GM19328 (cell line): ENCODE results near the gene C7.

Experiments used
- ATAC-seq: cut with Tn5 transposase; IDR thresholded peaks from one replicate; pipeline ENCODE4 v1.9.1; 2021; ENCODE audit warnings: mild to moderate bottlenecking, moderate library complexity; ENCODE audit not compliant: unreplicated experiment

C7 gene

DNA sequence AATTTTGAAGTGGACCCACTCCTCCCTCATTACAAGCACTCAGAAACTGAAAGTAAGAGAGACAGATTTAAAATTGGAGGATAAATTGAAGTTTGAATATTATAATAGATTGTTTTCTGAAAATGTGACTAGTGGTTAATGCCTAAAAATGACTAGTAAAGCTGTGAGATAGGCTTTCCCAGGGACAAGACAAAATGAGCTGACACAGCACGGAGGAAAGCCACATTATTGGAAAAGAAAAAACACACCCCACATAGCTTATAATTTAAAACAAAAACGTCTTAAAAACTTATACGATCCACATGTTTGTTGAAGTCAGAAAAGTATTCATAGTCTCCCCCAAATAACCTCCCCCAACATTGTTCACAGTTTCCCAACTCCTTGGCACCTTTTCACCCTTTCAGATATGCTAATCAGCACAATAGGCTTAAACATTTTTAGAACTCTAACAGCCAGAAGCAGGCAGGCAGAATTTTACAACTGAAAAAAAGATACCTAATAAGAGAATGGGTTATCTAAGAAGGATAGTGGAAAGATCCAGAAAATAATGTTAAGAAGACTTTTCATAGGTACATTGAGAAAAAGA is 6.1 kb downstream of the C7 start:
- ATAC-seq = no peak

DNA sequence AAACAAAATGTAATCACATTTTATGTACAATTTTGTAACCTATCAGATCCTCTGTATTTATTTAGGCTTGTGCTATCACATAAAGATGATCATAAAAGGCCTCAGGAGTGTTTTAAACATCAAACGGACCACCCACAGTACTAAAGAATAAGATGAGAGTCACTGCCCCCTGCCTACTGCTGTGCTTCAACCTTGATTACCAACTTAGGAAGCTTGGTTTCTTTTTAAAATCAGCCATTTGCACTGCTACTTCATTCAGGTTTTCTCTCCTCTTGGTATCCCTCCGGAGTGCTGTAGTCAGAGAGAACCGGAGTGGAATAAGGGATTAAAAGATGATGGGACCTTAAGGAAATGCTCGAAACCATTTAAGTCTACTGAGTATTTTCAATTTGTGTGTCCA is 6.9 kb downstream of the C7 start:
- no peak for ATAC-seq

DNA sequence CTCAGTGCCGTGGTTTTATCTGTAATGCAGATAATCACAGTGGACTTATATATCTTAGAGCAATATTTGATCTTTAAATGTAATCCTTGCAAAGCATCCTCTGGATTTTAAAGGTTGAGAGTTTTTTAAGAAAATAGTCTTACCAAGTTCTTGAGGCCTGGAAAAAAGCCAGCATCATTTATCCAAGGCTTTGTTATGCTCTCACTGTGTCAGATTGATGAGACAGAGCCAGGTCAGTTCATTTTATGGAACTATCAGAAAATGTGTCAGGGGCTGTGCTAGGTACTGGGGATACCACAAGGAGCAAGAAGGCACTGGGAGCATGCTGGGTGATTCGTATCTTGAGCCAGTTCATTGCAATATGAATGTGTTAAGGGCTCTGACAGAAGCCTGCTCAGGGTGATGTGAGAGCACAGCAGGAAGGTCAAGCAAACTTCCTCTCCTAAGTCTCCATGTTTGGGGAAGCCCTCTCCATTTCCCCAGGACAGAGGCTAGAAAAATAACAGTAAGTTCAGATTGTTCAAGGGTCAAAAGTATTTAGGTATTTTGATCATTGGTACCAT is 19.7 kb downstream of the C7 start:
- no peak for ATAC-seq

DNA sequence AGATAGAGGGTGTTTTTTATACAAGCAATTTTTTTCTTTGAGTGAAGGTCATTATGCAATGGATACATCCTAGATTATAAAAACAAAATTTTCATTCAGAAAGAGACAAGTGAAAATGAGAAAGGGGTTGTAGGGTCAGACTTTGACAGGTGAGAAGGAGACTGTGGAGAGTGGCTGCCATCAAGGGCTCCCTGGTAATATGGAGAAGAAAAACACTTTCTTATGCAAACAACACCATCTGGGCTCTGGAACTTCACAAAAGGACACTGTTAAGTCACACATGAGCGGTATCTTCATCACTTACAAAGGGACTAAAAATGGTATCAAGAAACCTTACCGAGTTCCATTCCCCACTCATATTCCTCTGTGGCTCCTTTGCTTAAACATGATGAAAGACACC is 23.5 kb downstream of the C7 start:
- ATAC-seq = no peak

DNA sequence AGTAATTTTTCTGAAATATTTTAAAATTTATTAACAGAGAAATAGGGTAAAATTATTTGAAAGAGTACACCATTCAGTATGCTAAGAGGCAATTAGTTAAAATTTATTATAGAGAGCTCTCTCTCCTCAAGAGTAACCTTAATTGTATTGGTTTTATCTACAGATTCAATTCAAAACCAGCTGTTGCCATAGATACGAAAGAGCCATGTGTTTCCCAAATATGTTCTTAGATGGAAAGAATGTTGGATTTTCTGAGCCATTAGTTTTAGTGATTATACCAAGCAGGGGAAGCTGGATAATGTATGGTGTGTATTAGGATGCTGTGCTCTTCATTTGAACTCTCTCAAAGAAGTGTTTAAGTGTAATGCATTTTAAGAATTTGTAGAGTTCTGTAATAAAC is 27.8 kb downstream of the C7 start:
- ATAC-seq = no peak

DNA sequence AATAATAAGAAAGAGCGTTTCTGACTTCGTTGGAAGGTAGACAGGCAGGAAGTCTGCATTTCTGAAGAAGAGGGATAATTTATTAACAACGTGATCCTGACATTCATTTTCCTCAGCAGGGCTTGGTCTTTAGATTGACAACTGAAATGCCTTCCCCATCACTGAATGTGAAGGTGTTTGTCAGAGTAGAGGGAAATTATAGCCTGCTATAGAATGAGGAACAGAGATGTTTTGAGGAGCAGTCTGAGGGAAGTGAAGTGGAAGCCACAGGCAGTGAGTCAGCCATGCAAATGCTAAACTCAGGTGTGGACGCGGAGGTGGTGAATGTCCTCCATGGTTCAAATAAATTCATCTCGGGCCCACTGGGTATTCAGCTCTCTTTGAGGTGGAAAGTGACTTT is 30.5 kb downstream of the C7 start:
- no peak for ATAC-seq

DNA sequence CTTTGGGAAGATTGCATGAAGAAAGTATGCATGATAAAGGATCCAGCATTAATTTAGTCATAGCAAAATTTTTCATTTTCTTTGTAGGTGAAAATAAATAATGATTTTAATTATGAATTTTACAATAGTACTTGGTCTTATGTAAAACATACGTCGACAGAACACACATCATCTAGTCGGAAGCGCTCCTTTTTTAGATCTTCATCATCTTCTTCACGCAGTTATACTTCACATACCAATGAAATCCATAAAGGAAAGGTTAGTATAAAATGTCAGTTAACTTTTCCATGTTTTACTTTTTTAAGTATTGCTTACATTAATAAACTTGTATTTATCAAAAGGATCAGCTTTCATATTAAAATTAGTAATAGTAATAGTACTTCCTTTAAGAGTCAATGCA is 35.8 kb downstream of the C7 start:
- ATAC-seq = no peak

DNA sequence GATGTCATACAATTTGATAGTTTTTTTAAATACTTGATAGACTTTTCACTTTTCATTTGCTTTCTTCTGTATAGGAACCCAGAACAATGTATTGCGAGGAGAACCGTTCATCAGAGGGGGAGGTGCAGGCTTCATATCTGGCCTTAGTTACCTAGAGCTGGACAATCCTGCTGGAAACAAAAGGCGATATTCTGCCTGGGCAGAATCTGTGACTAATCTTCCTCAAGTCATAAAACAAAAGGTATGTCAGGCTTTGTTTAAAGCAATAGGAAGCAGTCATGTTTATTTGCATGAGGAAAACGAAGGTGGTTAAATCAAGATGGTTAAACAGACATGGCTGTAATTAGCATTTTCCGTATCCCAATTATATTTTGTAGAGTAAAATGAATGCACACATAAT is 46.0 kb downstream of the C7 start:
- ATAC-seq = no peak

DNA sequence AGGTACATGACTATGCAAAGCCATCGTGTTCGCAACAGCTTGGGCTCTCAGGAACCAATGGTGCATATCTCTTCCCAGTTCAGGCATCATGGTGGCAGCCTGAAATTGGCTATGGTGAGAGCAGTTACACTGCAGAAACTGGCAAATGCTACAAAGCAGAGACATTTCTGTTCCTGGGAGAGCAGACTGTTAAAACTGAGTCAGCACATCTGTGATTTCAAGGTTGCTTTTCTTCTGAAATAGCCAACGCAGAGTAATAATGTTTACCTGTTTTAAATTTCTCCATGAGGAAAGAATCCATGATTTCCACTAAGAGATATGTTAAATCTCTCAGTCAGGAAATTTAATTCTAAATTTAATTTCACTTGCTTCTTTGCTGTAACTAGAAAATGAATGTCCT is 47.8 kb downstream of the C7 start:
- ATAC-seq = no peak

DNA sequence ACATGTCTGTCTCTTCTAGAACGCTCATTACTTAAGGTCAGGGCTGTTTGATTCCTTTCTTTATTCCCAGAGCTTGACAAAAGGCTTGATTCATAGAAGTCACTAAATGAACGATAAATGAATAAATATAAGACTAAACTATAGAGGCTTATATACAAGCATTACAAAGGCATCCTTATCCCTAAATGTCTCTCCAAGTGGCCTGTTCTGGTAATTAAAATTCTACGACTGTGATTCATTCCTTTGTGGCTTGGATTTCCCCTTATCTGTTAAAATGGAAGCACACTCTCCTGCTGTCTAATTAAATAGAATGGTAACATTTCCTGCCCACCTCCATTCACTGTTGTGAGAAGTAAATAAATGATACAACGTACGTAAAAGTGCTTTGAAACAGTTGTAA is 49.5 kb downstream of the C7 start:
- no peak for ATAC-seq

DNA sequence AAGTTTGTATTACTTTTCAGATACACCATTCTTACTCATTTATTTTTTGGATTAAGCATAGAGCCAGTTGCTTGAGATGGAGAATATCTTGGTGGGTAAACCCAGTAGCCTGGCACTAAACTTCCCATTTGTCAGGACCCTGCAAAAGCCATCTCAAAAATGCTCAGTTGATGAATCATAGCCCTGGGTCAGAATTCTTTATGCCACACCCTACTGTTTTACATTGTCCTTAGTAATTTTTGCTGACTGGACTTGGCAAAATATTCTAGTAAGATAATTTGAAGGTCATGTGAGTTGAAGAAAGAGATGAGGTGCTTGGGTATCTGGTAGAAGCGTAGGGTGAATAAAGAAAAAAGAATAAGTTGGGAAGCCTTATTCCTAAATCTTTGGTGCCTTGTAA is 50.7 kb downstream of the C7 start:
- ATAC-seq = no peak

DNA sequence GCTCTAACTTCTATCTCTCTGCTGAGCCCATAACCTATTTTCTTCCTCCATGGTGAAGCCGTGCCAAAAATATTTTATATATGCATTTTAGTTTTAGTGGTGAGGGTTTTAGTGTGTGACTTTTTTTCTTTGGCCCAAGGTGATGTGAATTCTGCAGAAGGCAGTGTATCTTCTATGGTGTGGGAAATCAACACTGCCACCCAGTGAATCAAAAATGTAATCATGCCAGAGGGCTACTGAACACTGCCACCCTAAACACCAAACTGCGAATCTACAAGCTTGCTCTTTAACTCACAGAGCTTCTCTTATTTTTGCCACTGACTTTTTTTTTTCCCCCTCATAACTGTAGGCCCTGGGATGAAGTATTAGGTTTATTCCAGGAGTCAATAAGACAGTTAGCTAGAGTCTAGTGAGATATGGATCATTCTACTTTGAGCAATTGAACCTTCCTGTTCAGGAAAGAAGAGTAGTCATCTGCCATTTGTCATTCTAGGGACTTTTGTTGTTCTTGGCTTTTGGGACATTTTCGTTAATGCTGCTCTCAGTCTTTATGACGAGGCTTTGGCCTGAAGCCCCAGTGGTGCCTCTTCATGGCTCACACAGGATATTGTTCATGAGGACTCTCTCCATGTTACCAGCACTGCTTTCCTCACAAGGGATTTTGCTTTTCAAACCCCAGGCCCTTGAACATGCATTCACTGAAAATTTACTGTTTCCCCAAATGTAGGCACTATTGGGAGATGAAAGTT is 53.1 kb downstream of the C7 start:
- no peak for ATAC-seq

DNA sequence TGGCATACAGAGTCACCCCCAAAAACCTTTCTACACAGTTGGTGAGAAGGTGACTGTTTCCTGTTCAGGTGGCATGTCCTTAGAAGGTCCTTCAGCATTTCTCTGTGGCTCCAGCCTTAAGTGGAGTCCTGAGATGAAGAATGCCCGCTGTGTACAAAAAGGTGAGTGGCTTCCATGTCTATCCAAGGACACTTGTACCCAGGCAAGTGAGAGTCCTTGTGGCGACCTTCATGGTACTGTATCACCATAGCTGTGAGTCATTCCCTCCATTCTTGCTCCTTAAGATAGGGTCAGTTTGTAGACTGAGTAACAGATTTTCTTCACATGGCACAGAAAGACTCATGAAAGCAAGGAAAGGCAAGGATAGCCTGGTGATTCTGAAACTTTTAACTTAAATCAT is 63.1 kb downstream of the C7 start:
- no peak for ATAC-seq

DNA sequence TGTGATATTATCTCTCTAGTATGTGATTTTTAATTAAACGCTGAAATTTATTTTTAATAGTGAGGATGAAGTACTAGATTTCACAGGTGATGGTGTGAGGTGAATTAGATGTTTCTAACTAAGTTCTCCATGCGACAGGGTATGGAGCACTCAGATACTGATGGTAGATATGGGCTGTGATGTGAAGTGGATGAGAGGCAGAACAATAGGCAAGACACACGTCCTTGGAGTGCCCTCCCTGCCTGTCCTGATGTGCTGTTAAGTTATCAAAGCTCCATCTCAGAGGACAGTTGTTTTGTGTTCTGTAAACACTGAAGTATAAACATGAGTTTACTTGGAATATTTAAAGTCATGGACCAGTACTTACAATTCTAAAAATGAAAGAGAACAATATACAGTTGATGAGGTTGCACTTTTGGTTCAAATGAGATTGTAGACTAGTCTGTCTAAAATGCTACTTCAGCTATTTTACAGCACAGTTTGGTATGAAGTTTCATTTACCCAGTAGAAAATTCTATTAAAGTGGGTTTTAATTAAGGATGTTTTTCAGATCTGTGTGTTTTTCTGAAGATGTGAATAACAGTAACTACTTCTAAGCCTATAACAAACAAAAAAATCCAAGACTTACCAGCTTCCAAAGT is 64.2 kb downstream of the C7 start:
- no peak for ATAC-seq

DNA sequence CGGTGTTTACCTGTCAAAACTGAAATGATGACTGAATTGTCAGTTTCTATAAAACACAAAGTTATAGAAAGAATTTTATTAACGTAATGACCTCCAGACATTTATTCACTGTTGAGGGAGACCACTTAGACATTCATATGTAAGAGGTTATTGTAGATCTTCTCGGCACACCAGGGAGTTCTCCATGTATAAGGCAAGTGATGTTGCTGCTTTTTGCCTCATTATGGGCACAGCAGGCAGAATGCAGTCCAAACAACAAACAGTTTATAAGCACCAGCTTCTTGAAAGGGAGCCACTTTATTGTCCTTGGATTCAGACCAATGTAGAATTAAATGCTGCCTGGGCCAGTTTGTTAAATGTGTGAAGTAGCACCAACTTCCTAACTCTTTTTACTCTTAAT is 66.7 kb downstream of the C7 start:
- no peak for ATAC-seq

DNA sequence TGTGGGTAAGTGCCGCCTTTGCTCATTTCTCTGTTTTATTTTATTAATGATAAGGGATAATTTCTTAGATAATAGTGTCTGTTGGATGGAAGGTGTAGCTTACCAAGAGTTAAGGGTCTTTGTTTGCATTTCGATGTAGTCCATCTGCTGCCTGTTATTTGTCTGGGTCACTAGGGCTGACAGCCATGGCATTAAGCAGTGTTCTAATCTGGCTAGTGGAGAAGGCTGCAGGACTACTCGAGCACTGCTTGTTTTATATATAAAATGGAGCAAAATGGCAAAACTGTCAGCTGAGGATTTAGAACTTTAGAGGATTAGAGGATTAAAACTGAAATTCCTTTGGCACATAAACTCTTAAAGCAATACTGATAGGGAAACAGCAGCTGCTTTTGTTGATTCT is 67.5 kb downstream of the C7 start:
- no peak for ATAC-seq

DNA sequence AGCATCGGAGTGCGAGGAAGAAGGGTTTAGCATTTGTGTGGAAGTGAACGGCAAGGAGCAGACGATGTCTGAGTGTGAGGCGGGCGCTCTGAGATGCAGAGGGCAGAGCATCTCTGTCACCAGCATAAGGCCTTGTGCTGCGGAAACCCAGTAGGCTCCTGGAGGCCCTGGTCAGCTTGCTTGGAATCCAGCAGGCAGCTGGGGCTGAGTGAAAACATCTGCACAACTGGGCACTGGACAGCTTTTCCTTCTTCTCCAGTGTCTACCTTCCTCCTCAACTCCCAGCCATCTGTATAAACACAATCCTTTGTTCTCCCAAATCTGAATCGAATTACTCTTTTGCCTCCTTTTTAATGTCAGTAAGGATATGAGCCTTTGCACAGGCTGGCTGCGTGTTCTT is 72.1 kb downstream of the C7 start:
- no peak for ATAC-seq

DNA sequence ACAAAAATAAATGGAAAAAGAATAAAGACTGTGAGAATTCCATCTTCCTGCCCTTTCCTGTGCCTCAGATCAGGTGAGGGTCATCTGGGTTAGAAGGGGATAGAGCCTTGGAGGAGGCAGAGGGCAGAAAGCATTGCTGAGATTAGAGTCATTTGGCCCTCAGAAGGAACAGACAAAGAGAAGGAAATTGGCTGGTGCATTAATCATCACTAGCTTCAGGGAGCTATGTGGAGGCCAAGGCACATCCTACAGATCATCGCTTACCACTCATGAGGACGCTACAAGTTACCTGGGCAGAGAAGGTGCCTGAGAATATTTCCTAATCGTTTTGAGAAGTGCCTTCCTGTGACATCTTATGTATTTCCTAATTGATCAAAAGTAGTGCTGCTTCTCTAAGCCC is 74.5 kb downstream of the C7 start:
- no peak for ATAC-seq

DNA sequence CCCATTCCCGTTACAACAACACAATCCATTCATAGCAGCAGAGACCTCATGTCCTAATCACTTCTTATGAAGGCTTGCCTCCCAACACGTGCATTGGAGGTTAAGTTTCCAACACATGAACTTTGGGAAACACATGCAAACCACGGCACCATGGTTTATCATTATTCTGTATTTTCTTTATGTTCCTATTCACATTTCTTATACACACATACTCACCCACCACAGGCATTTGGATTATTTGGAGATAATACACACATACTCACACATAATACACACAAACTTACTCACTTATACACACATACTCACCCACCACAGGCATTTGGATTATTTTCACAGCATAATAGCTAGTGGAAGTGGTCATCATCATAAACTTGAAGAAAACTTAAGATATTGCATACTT is 75.6 kb downstream of the C7 start:
- ATAC-seq = no peak

DNA sequence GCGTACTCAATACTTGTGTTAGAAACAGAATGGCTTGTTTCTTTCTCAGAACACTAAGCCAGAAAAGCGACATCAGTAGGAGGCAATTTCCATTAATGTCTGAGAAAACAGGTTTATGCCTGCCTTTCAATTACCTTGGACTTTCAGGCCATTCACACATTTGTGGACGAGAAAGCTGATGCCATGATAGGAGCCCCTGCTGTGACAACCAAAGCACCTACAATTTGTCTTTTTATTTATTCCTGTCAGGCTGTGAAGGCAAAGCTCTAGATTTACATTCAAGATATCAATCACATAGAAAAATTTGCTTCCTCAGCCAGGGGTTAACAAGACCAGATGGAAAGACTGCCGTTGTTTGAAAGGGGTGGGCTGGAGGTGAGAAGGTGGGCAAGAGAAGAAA is 76.2 kb downstream of the C7 start:
- no peak for ATAC-seq

DNA sequence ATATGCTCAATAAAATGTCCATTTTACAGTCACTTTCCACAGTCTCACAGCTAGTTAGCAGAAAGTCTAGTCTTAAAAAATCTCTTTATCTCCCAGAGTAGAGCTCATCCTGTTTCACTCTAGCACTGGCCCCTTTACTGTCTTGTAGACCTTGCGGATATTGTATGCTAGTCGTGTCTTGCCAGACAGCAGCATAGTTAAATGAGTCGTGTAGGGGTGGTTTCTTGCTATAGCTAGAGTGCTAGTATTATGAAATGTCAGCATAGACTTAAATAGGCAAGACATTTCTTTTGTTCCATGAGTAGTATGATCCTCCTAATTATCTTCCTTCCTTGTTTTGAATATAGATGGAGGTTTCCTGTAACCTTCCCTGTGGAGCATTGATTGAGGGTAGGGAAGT is 77.4 kb downstream of the C7 start:
- no peak for ATAC-seq

DNA sequence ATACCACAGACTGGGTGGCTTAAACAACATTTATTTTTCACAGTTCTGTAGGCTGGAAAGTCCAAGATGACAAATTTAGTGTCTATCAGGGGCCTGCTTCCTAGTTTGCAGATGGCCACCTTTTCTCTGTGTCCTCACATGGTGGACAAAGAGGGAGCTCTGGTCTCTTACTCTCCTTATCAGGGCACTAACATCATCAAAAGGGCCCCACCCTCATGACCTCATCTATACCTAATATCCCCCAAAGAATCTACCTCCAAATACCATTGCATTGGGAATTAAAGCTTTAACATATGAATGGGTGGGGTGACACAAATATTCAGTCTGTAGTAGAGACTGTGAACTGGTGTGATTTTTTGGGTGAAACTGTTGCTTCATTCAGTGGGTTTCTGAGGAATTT is 78.1 kb downstream of the C7 start:
- no peak for ATAC-seq
